ENCODE results near the gene TCF23.
"Not testable (repeated sequence)": the region's sequence is repeated elsewhere in the genome, so short reads cannot be mapped to it uniquely, and the experiment has no call there.

The TCF23 gene

DNA sequence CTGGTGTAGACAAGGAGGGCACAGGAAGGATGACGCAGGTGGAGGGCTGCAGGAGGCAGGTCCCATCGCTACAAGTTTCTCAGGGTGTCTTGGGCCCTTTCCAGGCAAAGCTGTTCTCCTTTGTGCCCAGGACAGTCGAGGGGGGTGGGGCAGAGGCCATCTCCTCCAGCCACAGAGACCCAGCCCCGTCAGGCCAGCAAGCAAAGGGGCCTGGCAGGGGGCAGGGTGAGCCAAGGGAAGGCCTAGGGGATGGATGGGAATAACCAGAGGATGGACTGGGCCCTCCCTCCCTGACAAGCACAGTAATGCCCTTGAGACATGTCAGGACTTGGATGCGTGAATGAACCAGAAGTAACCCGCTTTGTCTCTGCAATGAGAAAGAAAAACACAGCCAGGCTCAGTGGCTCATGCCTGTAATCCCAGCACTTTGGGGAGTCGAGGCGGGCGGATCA lies 6.3 kb downstream of the TCF23 start:
- no peak for DNase-seq

DNA sequence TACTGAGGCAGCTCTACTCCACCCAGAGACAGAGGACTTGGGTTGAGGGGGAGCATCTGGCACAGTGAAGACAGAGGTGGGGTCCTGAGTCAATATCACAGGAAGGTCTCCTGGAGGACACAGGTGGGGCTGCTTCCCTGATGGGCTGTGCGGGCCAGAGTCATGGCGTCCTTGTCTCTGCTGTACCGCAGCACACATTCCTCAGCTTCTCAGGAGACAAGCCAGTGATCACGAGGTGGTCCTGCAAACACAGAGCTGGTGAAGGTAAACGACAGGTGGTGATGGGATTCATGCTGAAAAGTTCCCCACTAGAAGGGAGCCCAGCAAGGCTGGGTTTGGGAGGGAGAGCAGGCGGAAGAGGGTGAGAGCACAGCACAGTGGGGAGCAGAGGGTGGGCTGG lies 9.7 kb downstream of the TCF23 start:
- DNase-seq = no peak

DNA sequence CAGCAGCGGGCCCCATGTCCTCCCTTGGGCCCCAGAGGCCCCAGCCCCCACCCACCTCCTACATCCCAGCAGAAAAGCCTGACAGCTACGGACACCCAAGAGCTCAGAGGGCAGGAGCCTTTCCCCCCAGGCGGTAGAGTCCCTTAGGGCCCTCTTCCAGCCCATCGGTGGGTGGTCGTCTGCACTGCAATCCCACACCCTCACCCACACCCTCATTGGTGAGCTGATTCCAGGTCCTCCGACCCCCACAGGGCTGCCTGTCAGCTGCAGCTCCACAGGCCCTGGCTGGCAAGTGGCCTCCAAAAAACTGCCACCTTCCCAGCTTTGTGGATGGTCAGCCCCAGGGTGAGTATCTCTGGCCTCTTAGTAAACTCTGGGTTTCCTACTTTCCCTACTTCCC lies 10.5 kb downstream of the TCF23 start:
- no peak for DNase-seq

DNA sequence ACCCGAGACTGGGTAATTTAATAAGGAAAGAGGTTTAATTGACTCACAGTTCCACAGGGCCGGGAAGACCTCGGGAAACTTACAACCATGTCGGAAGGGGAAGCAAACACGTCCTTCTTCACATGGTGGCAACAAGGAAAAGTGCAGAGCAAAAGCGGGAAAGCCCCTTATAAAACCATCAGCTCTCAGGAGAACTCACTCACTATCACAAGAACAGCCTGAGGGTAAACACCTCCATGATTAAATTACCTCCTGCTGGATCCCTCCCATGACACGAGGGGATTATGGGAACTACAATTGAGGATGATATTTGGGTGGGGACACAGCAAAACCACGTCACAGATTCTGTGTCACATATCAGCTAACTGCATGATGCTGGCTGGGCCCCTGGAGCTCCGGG lies 11.4 kb downstream of the TCF23 start:
- no peak for DNase-seq

DNA sequence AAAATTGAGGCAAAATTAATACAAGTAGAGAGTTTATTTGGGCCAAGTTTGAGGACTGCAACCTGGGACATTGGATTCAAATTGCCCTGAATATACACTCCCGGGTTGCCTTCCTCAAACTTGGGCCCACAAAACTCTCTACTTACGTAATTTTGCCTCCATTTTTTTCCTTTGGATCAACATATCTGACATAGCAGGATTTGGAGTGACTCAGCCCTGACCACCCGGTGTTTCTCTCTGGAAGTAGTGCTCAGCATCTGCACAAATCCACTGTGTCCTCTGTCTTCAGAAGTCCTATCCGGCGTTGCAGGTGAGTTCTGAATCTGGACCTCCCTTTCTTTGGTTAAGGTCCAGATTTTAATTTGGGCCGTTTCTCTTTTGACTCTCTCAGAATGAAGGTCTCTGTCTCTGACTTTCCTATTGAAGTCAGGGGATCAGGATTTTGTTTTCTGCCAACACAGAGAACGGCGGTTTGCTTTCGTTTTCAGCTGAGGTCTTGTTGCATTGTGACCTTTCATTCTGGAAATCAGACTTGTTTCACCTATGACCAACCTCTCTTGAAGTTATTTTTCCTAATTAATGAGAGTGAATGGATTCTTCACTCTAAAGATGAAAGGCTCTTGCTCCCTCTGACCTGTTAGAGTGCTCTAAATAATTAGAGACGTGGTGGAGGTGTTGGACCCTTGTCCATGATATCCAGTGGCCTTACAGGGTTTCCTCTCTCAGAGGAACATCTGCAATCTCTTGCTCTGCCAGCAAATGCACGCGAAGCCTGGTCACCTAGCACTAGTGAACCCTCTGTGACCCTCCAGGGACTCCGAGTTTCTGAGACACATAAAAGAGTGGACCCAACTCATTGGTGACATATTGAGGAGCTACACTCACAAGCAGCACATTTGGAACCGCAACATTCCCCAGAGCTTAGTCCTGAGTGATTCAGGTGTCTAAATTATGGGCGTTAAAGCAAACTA lies 13.6 kb downstream of the TCF23 start:
- DNase-seq = no peak

DNA sequence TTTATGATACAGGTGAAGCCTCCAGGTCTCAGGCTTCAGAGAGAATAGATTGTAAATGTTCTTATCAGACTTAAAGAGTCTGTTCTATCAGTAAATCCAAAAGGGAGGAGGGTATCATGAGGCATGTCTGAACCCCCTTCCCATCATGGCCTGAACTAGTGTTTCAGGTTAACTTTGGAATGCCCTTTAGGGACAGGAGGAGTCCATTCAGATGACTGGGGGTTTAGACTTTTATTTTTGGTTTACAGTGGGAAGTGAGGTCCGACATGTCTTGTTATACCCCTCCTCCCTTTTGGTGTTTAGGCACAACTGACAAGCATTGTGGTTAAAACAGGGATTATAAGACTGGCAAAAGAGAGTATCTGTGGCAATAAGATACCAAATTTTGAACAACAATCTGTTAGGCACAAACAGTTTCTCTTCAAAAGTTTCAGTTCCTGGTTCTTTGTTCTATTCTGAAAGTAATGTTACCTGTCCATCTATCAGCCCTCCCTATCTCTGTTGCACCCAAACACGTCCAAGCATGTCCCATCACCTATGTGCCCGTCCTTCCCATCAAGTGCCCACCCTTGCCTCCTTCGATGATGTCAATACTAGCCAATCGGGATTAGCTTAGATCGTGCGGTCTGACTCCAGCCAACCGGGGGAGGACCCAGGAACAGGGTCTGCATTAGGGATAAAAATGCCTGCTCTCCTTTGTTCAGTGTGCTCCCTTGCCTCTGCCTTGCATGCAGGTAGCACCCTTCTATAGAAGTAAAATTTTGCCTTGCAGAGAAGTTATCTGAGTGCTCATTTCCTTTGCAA lies 16.4 kb downstream of the TCF23 start:
- no peak for DNase-seq

DNA sequence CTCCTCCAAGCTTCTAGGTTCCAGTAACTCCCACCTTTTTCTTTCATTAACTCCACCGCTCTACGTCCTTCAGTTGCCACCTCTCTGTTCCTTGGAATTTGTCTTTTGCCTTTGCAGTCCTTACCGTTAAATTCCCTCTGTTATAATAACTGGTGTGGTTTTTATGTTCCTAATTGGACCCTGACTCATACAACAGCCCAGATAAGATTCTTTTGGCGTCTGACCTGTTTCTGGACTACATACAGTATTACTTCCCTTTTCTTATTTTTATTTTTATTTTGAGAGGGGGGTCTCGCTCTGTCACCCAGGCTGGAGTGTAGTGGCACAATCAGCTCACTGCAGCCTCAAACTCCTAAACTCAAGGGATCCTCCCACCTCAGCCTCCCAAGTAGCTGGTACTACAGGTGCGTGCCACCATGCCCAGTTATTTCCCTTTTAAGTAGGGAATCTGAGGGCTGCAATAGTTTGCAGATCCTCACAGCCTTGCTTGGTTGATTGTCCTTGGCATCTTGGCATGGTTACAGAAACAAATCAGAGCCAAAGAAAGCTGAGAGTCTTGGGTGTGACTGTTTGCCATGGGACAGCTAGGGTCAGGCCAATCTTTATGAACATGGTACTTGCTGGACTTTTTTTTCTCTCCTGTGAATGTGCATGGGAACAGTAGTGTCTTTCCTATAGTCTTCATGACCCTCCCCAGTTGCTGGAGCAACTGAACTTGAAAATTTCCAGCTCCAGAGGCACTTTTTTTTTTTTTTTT lies 22.0 kb downstream of the TCF23 start:
- DNase-seq = no peak

DNA sequence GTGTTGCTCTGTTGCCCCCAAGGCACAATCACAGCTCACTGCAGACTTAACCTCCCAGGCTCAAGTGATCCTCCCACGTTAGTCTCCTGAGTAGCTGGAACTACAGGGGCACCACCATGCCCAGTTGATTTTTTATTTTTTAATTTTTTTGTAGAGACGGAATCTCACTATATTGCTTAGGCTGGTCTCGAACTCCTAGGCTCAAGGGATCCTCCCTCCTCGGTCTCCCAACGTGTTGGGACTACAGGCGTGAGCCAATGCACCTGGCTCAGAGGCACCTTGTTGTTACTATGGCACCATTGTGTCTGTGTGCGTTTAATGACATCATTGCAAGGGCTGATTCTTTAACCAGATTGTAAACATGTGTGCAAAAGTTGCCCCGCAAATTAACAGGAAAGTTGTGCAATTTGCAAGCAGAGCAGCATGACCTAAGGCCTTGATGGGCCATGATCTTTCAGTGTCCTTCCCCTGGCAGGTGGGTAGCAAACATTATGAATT lies 22.6 kb downstream of the TCF23 start:
- DNase-seq = no peak

DNA sequence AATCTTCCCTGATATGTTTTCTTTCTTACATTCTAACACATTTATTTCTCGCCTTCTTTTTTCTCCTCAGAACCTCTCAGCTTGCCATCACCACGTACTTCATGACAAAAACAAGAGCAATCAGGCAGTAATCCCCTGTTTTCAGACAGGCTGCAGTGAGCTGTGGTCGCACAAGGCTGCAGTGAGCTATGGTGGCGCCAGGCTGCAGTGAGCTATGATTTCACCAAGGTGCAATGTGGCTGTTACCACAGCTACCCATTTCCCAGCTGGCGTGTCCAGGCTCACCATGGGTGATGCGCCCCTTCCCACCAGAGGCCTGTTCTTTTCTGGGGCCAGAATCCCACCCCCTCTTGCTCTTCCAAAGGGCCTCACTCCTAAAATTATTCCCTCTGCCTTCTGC lies 25.8 kb downstream of the TCF23 start:
- DNase-seq = no peak

DNA sequence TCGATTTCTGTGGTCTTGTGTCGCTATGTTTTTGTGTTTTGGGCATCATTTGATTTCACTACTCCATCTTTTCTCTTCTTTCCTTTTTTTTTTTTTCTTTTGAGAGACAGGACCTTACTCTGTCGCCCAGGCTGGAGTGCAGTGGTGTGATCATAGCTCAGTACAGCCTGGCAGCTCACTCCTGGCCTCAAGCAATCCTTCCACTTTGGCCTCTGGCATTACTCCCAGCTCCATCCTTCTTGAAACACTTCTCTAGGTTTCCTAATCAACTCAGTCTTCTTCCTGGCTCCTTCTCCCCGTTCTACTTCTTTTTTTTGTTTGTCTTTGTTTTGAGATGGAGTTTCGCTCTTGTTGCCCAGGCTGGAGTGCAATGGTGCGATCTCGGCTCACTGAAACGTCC lies 26.5 kb downstream of the TCF23 start:
- no peak for DNase-seq

DNA sequence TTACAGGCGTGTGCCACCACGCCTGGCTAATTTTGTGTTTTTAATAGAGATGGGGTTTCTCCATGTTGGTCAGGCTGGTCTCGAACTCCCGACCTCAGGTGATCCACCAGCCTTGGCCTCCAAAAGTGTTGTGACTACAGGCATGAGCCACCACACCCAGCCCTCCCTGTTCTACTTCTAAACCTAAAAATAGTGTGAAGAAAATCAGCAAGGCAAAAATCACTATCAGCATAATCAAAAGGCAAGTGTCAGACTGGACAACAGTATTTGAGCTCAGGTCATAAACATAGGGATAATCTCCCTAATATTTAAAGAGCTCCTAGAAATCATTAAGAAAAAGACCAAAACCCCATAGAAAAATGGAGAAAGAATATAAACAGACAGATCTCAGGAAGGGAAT lies 27.0 kb downstream of the TCF23 start:
- DNase-seq = not testable (repeated sequence)

DNA sequence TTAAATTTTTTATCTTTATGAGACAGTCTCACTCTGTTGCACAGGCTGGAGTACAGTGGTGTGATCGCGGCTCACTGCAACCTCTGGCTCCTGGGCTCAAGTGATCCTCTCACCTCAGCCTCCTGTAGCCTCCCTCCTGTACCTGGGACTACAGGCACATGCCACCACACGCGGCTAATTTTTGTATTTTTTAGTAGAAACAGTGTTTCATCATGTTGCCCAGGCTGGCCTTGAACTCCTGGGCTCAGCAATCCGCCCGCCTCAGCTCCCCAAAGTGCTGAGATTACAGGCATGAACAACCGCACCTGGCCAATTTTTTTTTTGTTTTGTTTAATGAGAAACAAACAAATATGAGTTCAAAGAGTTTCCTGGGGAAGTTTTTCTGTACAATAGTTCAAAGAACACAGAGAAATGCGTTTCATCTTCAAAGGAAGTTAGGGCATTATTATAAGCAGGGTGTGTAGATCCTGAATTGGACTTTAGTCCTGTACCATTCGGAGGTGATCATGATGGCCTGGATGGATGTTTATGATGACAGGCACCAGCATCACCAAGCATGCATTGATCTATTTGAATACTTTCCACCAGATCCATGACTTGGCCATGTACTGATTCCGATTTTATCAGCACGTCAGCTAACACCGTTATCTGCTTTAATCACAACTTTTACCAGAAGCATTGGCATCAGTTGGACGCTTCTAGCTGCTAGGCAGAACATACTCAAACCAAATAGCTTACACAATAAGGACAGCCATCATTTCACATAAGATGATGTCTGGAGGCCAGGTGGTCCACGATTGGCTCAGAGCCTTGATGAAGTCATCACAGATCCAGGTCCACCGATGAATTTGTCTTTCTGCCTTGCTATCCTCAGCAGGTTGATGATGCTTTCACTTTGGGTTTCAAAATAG lies 28.9 kb downstream of the TCF23 start:
- DNase-seq = no peak

DNA sequence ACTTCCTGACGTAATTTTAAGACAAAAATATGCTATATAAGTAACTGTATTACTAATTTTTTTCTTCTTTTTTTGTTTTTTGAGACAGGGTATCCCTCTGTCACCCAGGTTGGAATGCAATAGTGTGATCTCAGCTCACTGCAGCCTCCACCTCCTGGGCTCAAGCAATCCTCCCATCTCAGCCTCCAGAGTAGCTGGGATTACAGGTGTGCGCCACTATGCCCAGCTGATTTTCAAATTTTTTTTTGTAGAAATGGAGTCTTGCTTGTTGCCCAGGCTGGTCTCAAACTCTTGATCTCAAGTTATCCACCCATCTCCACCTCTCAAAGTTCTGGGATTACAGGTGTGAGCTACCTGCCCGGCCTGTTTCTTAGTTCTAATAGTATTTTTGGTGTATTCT lies 29.7 kb downstream of the TCF23 start:
- no peak for DNase-seq

DNA sequence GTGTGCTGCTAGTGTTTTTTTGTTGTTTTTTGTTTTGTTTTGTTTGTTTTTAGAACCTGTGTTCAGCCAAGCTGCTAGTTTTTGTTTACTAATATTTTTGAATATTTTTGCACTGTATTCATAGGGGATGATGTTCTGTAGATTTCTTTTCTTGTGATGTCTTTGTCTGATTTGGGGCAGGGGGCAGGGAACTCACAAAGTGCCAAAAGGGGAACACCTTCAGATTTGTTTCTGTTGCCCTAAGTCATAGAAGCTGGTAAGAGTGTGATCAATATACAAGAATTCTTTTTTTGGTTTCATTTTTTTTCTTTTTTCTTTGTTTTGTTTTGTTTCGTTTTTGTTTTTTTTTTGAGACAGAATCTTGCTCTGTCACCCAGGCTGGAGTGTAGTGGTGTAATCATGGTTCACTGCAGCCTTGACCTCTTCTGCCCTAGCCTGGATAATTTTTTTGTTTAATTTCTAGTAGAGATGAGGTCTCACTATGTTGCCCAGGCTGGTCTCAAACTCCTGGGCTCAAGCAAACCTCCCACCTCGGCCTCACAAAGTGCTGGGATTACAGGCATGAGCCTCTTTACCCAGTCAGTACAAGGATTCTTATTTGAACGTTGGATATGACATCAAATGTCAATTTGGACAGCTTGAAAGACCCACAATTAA lies 30.7 kb downstream of the TCF23 start:
- no peak for DNase-seq

DNA sequence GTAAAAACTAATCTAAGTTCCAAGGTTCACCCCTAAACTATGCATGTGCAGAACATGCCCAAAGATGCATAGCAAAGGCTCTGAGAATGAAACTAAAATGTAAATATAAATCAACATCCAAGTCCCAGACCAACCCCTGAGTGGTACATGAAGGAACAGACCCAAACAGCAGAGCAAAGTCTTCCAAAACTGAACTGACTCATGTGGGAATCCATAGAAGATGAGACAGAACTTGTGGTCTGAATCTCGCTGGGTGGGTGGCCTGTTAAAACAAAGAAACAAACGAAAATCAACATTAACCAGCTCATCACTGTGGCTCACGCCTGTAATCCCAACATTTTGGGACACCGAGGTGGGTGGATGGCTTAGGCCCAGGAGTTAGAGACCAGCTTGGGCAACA lies 33.5 kb downstream of the TCF23 start:
- no peak for DNase-seq

DNA sequence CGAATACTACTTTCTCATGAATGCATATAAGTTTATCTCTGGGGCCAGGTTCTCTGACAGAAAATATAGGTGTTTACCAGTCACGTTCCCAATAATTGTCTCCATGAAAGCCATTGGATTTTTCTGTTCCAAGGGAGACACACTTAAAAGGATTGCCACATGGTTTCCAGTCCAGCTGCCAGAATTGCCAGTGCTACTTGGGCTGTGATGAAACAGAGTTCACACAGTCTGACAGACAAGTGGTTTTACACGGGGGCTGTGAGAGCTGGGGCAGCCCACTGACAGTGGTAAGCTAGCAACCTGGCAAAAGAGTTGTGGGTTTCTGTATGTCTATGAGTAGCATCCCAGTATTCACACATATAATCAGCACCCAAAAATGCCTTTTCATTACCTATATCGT lies 35.3 kb downstream of the TCF23 start:
- no peak for DNase-seq

DNA sequence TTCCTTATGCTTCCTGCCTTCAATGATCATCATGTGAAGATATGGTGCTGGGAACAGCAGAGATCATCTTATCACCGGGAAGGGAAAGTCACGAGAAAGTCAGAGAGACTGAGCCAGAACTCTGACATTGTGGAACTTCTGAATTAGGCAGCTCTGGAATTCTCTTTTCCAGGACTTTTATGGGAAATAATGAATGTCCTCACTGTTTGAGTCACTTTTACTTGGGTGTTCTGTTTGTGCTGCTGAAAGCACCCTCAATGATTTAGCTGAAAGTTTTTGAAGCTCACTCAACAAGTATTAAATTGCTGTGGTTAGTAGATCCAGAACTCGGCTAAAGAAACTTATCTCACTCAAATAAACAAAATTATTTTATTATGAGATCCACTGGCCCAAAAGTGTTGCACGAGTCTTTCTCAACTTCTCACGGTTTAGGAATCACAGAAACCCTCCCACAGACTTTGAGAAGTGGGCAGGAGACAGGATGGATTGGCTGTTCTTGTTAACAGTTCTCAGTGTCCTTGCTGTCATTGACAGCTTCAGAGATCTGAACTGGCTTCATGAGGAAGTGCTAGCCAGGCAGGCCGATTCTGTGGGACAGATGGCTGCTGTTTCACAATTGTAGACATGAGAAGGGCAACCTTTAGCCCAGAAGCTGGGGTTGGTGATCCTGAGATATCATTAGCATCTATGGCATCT lies 36.7 kb downstream of the TCF23 start:
- DNase-seq = no peak

DNA sequence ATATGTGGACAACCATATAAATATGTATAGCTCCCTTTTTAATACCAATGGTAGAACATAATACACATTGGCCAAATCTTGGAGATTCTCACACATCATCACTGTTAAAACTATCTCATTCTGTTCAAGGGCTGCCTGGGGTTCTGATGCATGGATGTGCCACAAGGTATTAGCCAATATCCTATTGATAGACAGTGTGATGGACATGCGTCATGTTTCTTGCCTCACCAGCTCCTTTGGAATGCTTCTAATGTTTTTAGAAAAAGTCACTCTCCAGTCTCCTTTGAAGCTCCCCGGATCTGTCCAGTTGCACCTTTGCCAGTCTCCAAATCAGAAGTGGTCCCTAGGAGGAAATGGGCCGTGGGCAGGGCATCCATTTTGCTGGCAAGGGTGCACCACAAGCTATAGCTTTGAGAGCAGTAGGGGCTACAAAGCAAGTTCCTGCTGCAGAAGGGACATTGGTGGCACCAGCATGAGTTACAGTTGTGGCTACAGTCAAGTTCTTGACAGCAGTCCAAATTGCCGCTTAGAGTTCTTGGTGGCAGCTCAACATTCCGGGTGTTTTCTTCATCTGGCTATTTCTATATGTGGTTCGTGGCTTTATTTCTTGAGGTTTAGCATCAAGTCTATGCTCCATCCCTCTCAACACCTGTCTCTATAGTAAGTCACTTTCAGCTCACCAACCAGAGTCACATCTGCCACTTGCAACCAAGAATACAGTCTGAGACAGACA lies 38.0 kb downstream of the TCF23 start:
- DNase-seq = no peak

DNA sequence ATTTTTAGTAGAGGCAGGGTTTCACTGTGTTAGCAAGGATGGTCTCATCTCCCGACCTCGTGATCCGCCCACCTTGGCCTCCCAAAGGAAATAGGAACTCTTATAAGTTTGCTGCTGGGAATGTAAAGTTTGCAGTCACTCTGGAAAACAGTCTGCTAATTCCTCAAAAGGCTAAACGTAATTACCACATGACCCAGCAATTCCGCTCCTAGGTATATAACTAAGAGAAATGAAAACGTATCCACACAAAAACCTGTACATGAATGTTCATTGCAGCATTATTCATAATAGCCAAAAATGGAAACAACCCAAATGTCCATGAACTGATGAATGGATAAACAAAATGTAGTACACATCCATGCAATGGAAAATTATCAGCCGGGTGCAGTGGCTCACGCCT lies 41.2 kb downstream of the TCF23 start:
- DNase-seq = no peak
